GM12801 (cell line): ENCODE measurements around the gene UPB1.

ENCODE experiments used
- CTCF ChIP-seq: IDR thresholded peaks from one replicate; pipeline ENCODE4 v1.5.1; 2011; ENCODE audit warnings: control low read depth; ENCODE audit not compliant: insufficient read length; ENCODE audit errors: extremely low read depth

The UPB1 gene

GRCh38 chr22:24536089-24536488, 41.0 kb downstream of the UPB1 start:
- no peak for TF ChIP-seq CTCF

GRCh38 chr22:24540470-24540869, 45.3 kb downstream of the UPB1 start:
- no peak for TF ChIP-seq CTCF

GRCh38 chr22:24541681-24542515, 46.8 kb downstream of the UPB1 start:
- TF ChIP-seq CTCF, result no peak

- TF ChIP-seq CTCF, result no peak
These were observed 47.5 kb downstream of the UPB1 start for GRCh38 chr22:24542641-24543040.

GRCh38 chr22:24543185-24543601, 48.1 kb downstream of the UPB1 start:
- TF ChIP-seq CTCF, result no peak

- TF ChIP-seq CTCF, result no peak
These were observed 48.6 kb downstream of the UPB1 start for GRCh38 chr22:24543679-24544243.

- no peak for TF ChIP-seq CTCF
These were observed 53.7 kb downstream of the UPB1 start for GRCh38 chr22:24548812-24549211.
